H54 (cell line): ENCODE results near the gene PDGFA.

Experiments used
- DNase-seq: peaks from one replicate; pipeline ENCODE4 v3.0.0; 2011; ENCODE audit warnings: low spot score, mixed read lengths; ENCODE audit not compliant: insufficient read length
- FAIRE-seq: peaks from 3 replicates; lab custom pipeline; 2011; peaks lifted over from hg19 to GRCh38; lab: Jason Lieb, UNC
- POLR2A ChIP-seq: IDR thresholded peaks from 2 replicates; pipeline ENCODE4 v1.6.1; 2011; ENCODE audit warnings: low read depth, mild to moderate bottlenecking, low read length

Gene PDGFA

GRCh38 chr7:483656-484355 lies 35.8 kb downstream of the PDGFA start:
- FAIRE-seq, result no peak
- DNase-seq, result no peak
- no peak for TF ChIP-seq POLR2A

- DNase-seq (no peak), FAIRE-seq (no peak)
- TF ChIP-seq POLR2A, result no peak
Observed at GRCh38 chr7:482521-483083, 37.0 kb downstream of the PDGFA start.

GRCh38 chr7:481219-481930 lies 38.3 kb downstream of the PDGFA start:
- DNase-seq (no peak), FAIRE-seq (no peak)
- TF ChIP-seq POLR2A, result no peak

- FAIRE-seq, result no peak
- TF ChIP-seq POLR2A, result no peak
- no peak for DNase-seq
Observed at GRCh38 chr7:480531-481218, 39.0 kb downstream of the PDGFA start.

GRCh38 chr7:479948-480499 lies 39.6 kb downstream of the PDGFA start:
- no peak for FAIRE-seq
- DNase-seq, result no peak
- TF ChIP-seq POLR2A, result no peak

GRCh38 chr7:479115-479947 lies 40.3 kb downstream of the PDGFA start:
- no peak for TF ChIP-seq POLR2A
- DNase-seq (no peak), FAIRE-seq (no peak)

- TF ChIP-seq POLR2A, result no peak
- DNase-seq, result peak; percentile 93
Observed at GRCh38 chr7:477626-478220, 41.9 kb downstream of the PDGFA start.

GRCh38 chr7:476736-477360 lies 42.8 kb downstream of the PDGFA start:
- no peak for FAIRE-seq
- no peak for TF ChIP-seq POLR2A
- no peak for DNase-seq

More at GRCh38 chr7:477626-478220, 41.9 kb downstream of the PDGFA start:
- no peak for FAIRE-seq

- TF ChIP-seq POLR2A, result no peak
- FAIRE-seq, result no peak
- DNase-seq, result no peak
Observed at GRCh38 chr7:475951-476441, 43.6 kb downstream of the PDGFA start.

GRCh38 chr7:475425-475728 lies 44.3 kb downstream of the PDGFA start:
- no peak for FAIRE-seq
- TF ChIP-seq POLR2A, result no peak

GRCh38 chr7:474605-475424 lies 44.8 kb downstream of the PDGFA start:
- DNase-seq (no peak), FAIRE-seq (no peak)
- no peak for TF ChIP-seq POLR2A

More at GRCh38 chr7:475425-475728, 44.3 kb downstream of the PDGFA start:
- DNase-seq, result no peak
